ENCODE results near the gene ZNF81. TPM values are rescaled to one million over a fixed set of nuclear protein-coding genes. Genes with fewer than 3 reads are reported as not detected.

ZNF81 gene
- total RNA-seq, 6 experiments from 2014 or later: 5.1 to 8.3 (median 6.2) TPM

DNA sequence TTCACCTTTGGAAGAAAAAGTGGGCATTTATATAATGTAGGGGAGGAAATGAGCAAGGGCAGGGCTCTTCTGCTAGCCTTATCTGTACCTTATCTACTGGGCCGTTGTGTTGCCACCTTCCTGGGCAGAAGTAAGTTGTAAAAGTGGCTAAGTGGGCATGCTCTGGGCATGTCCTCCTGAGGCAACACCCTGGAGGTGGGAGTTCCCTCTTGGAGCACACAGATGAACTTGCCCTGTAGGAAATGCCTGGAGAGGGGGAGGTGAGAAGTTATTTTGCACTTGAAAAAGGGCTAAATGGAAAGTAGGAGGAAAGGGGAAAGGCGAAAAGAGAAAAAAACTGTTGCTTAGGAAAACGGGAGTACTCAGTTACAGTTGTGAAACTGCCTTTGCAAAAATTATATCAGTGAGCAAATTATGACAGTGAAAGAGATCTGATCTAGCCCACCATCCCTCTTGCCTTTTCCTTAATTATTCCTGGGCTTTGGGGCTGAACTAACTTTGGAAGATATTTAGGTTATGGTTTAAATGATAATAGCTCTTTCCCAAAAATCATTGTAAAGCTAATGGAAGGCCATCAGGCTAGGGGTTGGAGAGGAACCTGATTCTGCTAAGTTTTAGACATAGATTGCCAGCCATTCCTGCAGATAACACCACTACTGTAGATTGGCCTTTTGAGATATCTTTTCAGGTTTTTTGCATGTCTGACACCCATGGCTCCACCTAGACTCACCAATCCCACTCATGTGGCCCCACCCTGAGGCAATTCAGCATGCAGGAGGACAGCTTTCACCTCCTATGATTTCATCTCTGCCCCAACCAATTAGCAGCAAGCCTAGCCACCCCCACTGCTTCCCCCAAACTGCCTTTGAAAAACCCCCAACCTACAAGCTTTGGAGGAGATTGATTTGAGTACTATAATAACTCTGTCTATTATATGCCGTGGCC lies 20.5 kb upstream of the ZNF81 start:
- Mint-ChIP-seq H3K4me1 (ENCODE audit: low read depth) (peaks cover 10% of the 10 kb centered on the region), H3K9me3 (peaks cover 11% of the 10 kb centered on the region; the same call in 1 of the 2 replicates), H3K27ac (0 out of 2 replicates have a peak overlapping the region, but pooled peaks have one; percentile 27), H3K4me3 (peak overlapping the region; percentile 33; the same call in 1 of the 2 replicates), H3K36me3 (ENCODE audit: low read depth) (peaks cover 5% of the 10 kb centered on the region; the same call in 1 of the 2 replicates), H3K27me3 (ENCODE audit: insufficient read depth) (peaks cover 3% of the 10 kb centered on the region; the same call in 1 of the 2 replicates)
- DNase-seq: no peak
- TF ChIP-seq, protein P1, sequence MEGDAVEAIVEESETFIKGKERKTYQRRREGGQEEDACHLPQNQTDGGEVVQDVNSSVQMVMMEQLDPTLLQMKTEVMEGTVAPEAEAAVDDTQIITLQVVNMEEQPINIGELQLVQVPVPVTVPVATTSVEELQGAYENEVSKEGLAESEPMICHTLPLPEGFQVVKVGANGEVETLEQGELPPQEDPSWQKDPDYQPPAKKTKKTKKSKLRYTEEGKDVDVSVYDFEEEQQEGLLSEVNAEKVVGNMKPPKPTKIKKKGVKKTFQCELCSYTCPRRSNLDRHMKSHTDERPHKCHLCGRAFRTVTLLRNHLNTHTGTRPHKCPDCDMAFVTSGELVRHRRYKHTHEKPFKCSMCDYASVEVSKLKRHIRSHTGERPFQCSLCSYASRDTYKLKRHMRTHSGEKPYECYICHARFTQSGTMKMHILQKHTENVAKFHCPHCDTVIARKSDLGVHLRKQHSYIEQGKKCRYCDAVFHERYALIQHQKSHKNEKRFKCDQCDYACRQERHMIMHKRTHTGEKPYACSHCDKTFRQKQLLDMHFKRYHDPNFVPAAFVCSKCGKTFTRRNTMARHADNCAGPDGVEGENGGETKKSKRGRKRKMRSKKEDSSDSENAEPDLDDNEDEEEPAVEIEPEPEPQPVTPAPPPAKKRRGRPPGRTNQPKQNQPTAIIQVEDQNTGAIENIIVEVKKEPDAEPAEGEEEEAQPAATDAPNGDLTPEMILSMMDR (IDR thresholded peaks at IDR 0.05): no peak

DNA sequence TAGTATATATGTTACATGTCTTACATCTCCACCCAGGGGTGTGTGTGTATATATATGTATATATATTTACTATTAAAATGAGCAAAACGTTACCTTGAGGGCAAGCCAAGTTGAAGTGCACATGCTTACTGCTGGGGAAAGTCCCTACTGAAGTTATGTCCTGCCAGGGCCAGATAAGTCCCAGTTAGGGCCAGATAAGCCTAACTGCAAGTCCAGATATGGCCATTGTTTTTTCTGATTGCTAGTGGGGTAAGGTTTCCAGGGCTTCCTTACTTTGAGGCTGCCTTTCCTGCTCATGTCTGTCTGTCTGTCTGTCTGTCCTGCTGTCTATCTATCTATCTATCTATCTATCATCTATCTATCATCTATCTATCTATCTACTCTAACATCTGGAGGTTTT lies 19.3 kb upstream of the ZNF81 start:
- Mint-ChIP-seq H3K4me1 (ENCODE audit: low read depth) (peaks cover 10% of the 10 kb centered on the region), H3K27me3 (ENCODE audit: insufficient read depth) (peaks cover 3% of the 10 kb centered on the region; the same call in 1 of the 2 replicates), H3K36me3 (ENCODE audit: low read depth) (peaks cover 5% of the 10 kb centered on the region; the same call in 1 of the 2 replicates), H3K9me3 (peaks cover 11% of the 10 kb centered on the region; the same call in 1 of the 2 replicates), H3K4me3 (no peak overlapping the region), H3K27ac (no peak overlapping the region)
- TF ChIP-seq, protein P1 (IDR thresholded peaks at IDR 0.05): no peak
- no peak for DNase-seq

DNA sequence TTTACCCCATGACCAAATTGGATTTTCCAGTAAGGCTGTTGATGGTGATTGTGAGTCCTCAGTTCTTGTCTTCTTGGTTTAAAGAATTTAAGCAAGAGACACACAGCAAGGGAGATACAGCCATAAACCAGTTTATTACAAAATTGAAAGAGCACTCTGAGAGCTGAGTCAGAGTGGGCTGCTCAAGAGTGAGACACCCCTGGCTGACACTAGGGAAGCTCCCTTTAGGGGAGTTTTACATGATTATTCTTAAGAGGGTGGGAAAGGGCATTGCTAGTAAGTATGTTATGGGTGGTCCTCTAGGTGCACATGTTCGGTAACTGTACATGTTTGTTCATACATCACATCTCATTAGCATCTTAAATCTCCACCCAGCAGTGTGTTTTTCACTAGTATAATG lies 18.8 kb upstream of the ZNF81 start:
- no peak overlapping the region for H3K4me3 Mint-ChIP-seq
- no peak for DNase-seq
- H3K27ac Mint-ChIP-seq: no peak overlapping the region
- H3K27me3 Mint-ChIP-seq (ENCODE audit: insufficient read depth): peaks cover 3% of the 10 kb centered on the region; the same call in 1 of the 2 replicates
- peaks cover 5% of the 10 kb centered on the region; the same call in 1 of the 2 replicates for H3K36me3 Mint-ChIP-seq (ENCODE audit: low read depth)
- H3K9me3 Mint-ChIP-seq: peaks cover 11% of the 10 kb centered on the region; the same call in 1 of the 2 replicates
- H3K4me1 Mint-ChIP-seq (ENCODE audit: low read depth): peaks cover 10% of the 10 kb centered on the region
- TF ChIP-seq, protein P1 (IDR thresholded peaks at IDR 0.05): no peak

DNA sequence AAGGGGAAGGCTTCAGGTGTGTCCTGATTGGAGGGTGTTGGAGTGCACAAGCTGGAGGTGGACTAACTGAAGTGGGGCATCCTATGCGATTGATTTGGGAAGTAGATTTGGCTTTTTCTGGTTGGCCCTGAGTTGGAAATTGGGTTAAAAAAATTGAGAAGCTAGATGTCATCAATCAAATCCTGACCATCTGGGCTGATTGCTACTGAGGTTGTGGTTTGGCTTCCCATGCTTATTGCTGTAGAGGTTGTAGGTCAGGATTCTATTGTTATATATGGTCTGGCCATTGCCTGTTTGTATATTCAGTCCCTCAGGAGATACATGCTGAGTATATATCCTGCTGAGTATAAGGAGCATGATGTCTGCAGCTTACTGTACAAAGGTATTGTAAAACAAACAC lies 7.7 kb upstream of the ZNF81 start:
- Mint-ChIP-seq H3K36me3 (ENCODE audit: low read depth) (no peaks in the 10 kb centered on the region), H3K4me3 (no peak overlapping the region), H3K9me3 (no peaks in the 10 kb centered on the region), H3K27ac (no peak overlapping the region), H3K4me1 (ENCODE audit: low read depth) (no peaks in the 10 kb centered on the region), H3K27me3 (ENCODE audit: insufficient read depth) (peaks cover 7% of the 10 kb centered on the region; the same call in 1 of the 2 replicates)
- TF ChIP-seq, protein P1 (IDR thresholded peaks at IDR 0.05): no peak
- no peak for DNase-seq

DNA sequence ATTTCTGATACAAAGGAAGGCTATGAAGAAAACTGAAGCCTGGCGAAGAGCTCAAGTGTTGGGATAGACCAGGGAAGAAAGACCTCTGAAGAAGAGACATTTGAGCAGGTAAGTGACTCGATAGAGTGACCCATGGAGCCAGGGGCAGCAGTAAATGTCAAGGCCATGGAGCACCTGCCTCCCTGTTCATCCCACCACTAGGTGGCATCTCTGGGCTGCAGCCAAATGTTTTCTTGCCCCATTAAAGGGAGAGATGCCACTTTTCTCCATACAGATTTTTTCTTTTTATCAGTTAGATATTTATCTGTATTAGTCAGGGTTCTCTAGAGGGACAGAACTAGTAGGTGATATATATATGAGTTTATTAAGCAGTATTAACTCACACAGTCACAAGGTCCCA lies 4.9 kb upstream of the ZNF81 start:
- H3K27ac Mint-ChIP-seq: no peak overlapping the region
- no peak overlapping the region for H3K4me3 Mint-ChIP-seq
- TF ChIP-seq, protein P1 (IDR thresholded peaks at IDR 0.05): peak; percentile 81
- H3K4me1 Mint-ChIP-seq (ENCODE audit: low read depth): no peaks in the 10 kb centered on the region; the same call in 1 of the 2 replicates
- H3K9me3 Mint-ChIP-seq: no peaks in the 10 kb centered on the region
- no peaks in the 10 kb centered on the region; the same call in 1 of the 2 replicates for H3K27me3 Mint-ChIP-seq (ENCODE audit: insufficient read depth)
- DNase-seq: peak; percentile 24
- H3K36me3 Mint-ChIP-seq (ENCODE audit: low read depth): no peaks in the 10 kb centered on the region
